NCI-H1417 (cell line): ENCODE measurements around the gene GNPTAB.
"Not testable (repeated sequence)": the region's sequence is repeated elsewhere in the genome, so short reads cannot be mapped to it uniquely, and the experiment has no call there.

Experiments used
- DNase-seq, 3 experiments: peaks; one replicate each; lab custom pipeline; 2025; lab: John Stamatoyannopoulos, UW

GNPTAB gene

DNA sequence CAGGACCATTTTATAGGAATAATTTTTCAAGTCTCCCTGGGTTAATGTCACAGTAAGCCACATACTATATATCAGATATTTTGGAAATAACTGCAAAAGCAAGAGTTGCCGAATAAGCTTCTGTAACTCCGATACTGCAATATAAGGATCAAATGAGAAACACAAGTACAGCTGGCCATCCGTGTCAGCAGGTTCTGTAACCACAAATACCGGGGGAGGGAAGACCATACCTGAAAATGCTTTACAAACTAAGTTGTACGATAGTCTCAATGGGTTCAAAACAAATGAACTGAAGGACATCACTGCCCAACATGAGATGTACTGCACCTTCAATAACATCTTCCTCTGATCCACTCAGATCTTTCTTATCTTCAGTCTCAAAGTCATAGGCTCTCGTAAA, 93.3 kb downstream of the GNPTAB start:
- DNase-seq, result no peak

DNA sequence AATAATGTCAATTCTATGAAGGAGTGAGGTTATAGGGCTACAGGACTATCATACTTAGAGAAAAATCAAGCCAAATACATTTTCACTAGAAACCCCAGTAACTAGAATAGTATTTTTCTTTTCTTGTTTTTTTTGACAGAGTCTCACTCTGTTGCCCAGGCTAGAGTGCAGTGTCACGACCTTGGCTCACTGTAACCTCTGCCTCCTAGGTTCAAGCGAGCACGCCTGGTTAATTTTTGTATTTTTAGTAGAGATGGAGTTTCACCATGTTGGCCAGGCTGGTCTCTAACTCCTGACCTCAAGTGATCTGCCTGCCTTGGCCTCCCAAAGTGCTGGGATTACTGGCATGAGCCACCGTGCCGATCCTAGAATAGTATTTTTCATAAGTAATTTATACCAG, 96.3 kb downstream of the GNPTAB start:
- DNase-seq, result not testable (repeated sequence)

DNA sequence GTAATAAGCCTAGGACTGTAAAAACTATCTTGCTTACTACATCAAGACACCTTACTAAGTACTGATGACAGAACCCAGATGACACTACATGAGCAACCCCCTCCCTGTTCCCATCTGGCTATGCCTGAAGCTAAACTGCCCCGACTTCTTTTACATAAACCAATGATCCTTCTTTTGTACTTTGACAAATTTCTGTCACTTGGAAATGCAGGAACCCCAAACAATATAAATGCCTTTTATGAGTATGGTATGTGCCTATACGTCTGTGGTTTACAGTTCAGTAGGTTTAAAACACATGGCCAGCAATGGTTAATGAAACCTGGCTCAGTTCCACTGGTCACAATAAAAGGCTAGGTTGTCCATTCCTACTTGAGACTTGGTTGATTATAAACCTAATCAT, 97.6 kb downstream of the GNPTAB start:
- no peak for DNase-seq

DNA sequence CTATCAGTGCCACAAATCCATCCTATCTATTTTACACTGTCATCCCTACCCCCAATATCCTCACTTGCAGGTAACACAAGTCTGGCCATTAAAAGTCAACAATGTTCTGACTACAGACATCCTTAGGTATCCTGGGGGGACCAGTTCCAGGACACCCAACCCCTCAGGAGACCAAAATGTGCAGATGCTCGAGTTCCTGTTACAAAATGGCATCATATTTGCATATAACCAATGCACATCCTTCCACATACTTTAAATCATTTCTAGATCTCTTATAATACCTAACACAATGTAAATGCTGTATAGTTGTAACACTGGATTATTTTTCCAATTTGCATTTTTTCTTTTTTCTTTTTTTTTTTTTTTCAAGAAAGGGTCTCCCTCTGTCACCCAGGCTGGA, 98.4 kb downstream of the GNPTAB start:
- no peak for DNase-seq

DNA sequence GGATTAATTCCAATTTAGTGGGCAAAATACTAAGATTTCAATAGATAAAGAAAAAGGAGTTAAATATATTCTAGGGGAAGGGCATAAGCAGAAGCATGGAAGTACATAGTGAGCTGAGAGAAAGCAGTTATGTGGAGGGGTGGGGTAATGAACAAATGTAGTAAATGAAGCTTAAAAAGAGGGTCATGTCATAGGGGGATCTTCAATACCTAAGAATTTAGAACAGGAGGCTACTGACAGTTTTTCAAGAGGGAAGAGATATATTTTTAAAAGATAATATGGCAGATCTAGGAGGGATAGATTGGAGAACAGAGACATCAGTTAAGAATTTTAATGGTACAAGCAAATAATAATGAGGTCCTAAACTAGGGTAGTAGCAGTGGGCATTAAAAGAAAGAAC, 100.9 kb downstream of the GNPTAB start:
- no peak for DNase-seq

DNA sequence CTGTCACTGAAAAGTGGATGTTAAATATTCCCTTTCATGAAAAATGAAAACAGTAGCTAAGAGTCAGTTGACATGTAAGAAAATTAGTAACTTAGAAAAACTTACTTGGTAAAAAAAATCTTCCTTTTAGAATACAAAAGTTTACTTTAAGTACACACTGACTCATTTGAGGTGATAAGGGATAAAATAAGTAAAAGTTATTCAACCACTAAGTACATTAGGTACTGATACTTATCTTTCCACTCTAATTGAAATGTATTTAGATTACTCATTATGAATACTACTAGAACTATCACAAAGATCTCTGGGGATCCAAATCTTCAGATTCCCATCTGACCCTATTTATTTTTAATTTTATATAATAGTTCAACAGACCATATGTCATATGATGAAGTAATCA, 103.7 kb downstream of the GNPTAB start:
- DNase-seq, result no peak

DNA sequence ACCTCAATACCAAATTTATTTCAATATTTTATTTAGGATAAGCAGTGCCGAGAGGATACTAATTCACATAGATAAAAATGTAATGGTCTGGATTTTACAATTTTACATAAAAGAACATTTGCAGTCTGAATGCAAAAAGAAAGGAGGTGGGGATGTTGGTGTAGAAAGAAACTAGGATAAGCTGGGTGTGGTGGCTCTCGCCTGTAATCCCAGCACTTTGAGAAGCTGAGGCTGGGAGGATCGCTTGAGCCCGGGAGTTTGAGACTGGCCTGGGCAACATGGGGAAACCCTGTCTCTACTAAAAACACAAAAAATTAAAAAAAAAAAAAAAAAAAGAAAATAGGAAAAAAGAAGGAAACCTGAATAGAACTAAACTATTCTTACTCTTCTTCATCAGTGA, 108.4 kb downstream of the GNPTAB start:
- no peak for DNase-seq

DNA sequence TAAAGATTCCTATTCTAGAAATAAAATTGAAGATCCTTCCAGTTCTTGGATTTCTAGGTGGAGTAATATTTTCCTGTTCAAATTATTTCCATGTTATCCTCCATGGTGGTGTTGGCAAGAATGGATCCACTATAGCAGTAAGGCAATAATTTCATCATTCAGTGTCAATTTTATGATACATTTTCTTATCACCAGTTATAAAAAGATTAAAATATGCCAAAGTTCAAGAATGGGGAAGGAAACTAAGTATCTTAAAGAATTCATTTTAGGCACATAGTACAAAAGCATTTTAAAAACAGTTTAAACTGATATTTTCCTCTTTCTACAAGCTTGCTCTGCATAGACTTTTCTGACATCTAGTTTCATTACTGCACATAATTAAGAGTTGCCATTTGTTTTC, 110.6 kb downstream of the GNPTAB start:
- no peak for DNase-seq

DNA sequence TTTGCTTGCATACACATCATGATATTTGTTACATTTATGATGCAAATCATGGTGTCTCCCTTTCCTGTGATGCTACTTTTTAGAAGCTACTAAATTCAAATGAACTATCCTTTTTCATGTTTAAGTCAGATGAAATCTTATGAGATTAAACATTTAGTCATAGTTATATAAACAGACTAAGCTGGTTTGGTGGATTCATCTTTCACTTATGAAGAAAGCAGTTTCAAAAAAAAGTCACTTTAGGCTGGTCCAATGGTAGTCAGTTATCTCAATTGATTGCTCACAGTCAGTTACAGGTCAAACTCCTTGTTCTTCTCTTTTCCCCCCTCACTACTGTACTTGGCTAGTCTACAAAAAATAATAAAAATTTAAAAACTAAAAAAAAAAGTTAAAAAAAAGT, 111.2 kb downstream of the GNPTAB start:
- no peak for DNase-seq

- no peak for DNase-seq
These were observed 115.8 kb downstream of the GNPTAB start for GRCh38 chr12:101714877-101715444.

DNA sequence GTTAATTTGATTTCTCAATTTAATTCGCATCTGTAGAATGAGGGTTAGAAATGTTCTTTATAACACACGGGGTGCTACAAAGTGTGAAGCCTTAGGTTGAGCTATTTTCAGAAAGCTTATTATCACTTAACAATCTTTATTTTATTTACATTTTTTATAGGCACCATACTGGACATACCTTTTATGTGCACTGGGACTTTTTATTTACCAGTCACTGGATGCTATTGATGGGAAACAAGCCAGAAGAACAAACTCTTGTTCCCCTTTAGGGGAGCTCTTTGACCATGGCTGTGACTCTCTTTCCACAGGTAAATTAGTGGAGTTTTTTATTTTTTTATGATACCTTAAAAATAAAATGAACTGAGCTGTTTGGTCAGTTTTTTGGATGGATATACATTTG, 116.8 kb downstream of the GNPTAB start:
- no peak for DNase-seq

- no peak for DNase-seq
These were observed 117.6 kb downstream of the GNPTAB start for GRCh38 chr12:101713059-101713682.

DNA sequence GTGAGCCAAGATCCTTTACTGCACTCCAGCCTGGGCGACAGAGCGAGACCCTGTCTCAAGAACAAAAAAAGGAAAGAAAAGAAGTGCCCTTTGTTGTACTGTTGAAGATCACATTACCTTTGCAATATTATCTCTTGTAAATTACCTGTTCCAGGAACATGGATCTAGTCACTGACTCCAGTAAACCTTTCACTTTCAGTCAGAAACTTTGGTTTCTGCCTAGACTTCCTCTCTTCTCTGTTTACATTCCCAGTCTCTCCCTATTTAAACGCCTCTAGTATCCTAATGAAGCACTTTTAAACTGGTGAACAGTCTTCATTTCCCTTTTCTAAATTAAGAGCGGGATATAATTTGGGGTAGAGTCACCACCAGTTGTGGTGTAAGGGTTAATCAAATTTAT, 120.5 kb downstream of the GNPTAB start:
- no peak for DNase-seq

- DNase-seq, result no peak
These were observed 123.5 kb downstream of the GNPTAB start for GRCh38 chr12:101707131-101707782.

- DNase-seq, result no peak
These were observed 124.4 kb downstream of the GNPTAB start for GRCh38 chr12:101706403-101706802.

GRCh38 chr12:101703487-101703886, 127.3 kb downstream of the GNPTAB start:
- no peak for DNase-seq

- DNase-seq, result no peak
These were observed 130.4 kb downstream of the GNPTAB start for GRCh38 chr12:101700299-101700820.

GRCh38 chr12:101698800-101699347, 131.9 kb downstream of the GNPTAB start:
- no peak for DNase-seq

- DNase-seq, result peak; percentile 39 to 69 (median 63)
These were observed 132.6 kb downstream of the GNPTAB start for GRCh38 chr12:101697930-101698799.

- DNase-seq, result peak; percentile 69 to 93 (median 90)
These were observed 133.4 kb downstream of the GNPTAB start, which contains the start of gene CHPT1 for GRCh38 chr12:101697197-101697929. Gene CHPT1 (plus strand): TSS chr12:101697640. CDS start chr12:101697862, 222 bp downstream.
